DMS153 treated with DMSO at 0.1 percent for 48 hours (cell line): Measurements from ENCODE around the gene USF3.

ENCODE experiments used
- DNase-seq: peaks from one replicate; lab custom pipeline; 2025; ENCODE audit not compliant: unreplicated experiment; lab: John Stamatoyannopoulos, UW

Gene USF3

DNA sequence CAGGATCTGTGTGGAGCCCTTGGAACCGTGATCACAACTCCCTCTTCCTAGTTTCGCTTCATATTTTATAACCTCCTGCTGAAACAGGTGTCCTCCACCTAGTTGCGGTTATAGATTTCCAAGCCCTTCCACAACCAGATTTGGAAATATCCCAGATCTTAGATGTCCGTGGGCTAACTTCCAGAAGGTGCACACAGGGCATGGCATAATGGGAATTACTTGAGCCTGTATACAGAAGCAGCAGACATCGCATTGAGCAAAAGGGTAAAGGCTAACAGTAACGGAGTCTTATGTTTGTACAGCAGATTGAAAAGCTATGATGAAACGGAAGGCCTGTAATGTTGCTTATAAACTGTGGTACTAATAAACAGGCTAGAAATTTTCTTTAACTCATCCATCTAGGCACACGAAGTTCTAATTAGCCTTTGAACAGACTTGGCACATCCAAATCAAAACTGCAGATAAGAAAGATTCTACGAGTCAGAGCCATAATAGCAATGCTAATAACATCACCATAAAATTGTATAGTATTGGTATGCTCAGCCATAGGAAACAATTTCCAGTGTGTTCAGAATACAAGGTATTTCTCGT, 1.2 kb upstream of the USF3 start:
- DNase-seq = no peak

- DNase-seq = peak; percentile 99
Observed at GRCh38 chr3:113696658-113697499, 437 bp upstream of the USF3 start.

- DNase-seq = no peak
Observed at GRCh38 chr3:113695431-113695785, 1.0 kb downstream of the USF3 start.

DNA sequence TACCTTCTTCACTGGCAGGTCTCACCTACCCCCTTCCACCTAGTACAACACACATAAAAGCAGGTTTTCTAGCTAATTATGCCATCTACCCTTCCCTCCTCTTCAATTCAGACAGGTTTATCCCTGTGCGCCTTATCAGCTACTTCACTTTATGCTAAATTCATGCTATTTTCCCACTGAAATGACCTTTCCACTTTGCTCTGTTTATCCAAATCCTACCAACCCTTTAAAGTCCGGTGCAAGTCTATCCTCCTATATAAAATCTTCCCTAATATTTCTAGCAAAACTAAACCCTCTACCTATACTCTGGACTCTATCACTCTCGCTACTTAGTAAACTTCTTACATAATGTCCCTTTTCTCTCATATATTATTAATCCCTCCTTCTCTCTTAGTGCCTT, 6.0 kb downstream of the USF3 start:
- no peak for DNase-seq

DNA sequence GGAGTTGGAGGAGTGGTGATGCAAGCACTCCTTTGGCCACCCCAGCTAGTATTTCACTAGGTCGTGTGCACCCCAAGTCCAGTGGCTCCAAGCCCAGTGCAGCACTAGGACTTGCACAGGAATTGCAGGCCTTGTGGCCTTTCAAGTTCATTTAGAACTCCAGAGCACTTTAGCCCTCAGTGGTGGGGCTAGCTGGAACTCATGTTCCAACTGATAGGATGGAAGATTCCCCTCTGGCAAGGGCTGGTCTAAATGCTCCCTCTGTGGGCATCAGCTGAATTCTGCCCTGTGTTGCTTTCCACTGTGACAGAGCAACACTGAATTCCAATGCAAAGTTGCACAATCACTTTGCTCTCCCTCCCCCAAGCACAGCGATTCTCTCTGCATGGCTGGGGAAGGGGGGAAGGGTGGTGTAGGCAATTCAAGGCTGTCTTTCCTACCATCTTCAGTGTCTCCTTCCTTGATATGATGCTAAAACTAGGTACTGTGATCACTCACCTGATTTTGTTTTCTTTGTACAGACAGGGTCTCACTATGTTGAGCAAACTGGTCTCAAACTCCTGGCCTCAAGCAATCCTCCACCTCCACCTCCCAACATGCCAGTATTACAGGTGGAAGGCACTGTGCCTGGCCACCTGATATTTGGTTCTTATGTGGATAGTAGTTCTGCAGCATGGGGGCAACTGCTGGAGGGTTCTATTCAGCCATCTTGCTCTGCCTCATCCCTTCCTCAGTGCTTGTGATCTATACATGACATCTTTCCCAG, 10.3 kb downstream of the USF3 start:
- DNase-seq = no peak

- no peak for DNase-seq
Observed at GRCh38 chr3:113685124-113685523, 11.3 kb downstream of the USF3 start.

GRCh38 chr3:113684271-113684819, 12.1 kb downstream of the USF3 start:
- DNase-seq = no peak

DNA sequence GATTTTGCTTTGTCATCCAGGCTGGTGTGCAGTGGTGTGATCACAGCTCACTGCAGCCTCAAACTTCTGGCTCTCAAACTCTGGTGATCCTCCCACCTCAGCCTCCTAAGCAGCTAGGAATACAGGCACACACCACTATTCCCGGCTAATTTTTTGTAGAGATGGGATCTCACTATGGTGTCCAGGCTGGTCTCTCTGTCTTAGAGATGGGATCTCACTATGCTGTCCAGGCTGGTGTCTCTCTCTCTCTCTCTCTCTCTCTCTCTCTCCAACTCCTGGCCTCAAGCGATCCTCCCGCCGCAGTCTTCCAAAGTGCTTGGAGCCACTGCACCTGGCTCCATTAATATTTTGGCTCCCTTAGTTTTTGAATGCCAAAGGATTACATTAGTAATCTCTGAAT, 17.7 kb downstream of the USF3 start:
- no peak for DNase-seq

DNA sequence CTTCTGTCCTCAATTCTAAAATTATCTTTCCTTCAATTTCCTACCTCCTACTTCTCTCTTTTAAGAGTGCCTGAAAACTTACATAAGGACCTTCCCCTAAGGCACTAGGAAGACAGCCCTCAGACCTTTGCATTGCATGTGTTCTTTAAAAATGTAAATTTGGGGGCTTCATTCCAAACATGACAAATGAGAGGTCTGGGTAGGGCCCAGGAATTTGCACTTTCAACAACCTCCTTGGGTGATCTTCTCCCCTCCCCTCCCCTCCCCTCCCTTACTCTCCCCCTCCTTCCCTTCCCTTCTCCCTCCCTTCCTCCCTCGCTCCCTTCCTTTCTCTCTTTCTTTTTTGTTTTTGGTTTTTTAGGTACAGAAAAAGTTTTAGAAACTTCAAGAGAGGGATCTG, 18.7 kb downstream of the USF3 start:
- DNase-seq = no peak

DNA sequence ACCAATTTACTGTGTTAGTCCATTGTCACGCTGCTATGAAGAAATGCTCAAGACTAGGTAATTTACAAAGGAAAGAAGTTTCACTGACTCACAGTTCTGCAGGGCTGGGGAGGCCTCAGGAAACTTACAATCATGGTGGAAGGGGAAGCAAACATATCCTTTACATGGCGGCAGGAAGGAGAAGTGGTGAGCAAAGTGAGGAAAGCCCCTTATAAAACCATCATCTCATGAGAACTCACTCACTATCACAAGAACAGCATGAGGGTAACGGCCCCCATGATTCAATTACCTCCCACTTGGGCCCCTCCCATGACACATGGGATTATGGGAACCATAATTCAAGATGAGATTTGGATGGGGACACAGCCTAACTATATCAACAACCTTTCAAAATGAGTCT, 20.2 kb downstream of the USF3 start:
- no peak for DNase-seq

DNA sequence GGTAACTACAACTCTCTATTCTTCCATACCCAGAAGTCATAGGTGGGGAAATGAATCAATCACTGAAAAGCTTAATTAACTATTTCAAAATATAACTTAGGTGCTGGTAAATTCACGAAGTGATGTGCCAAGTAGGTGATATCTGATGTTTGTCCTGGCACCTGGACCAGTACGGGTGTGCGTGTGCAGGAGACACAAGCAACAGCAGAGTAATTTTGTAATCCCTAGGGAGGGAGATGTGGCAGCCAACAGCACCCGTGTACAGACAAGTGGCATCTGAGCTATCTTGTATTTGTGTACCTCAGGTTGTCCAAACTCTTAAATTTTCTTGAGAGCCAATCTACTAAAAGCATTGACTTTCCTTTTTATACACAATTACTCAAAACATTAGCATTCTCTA, 22.8 kb downstream of the USF3 start:
- no peak for DNase-seq

- no peak for DNase-seq
Observed at GRCh38 chr3:113668015-113668414, 28.4 kb downstream of the USF3 start.

GRCh38 chr3:113664523-113665094, 31.8 kb downstream of the USF3 start:
- no peak for DNase-seq

- no peak for DNase-seq
Observed at GRCh38 chr3:113663761-113664160, 32.7 kb downstream of the USF3 start.

- no peak for DNase-seq
Observed at GRCh38 chr3:113663324-113663750, 33.1 kb downstream of the USF3 start.

DNA sequence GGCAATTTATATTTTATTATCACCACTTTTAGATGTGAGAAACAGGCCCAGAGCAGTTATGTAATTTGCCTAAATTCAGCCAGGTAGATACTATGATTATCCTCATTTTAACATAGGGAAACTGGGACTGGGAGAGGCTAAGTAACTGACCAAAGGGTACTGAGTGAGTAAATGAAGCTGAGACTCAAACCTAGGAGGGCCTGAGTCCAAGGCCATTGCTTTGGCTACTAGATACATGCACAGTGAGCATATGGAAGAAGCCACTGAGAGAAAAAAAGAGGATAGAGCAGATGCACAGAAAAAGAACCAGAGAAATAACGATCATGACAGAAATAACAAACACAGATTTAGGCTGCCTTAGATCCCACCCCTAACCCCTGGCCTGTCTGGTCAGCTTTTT, 33.6 kb downstream of the USF3 start:
- DNase-seq = no peak

- DNase-seq = no peak
Observed at GRCh38 chr3:113660896-113661295, 35.5 kb downstream of the USF3 start.

- no peak for DNase-seq
Observed at GRCh38 chr3:113660458-113660857, 36.0 kb downstream of the USF3 start.

GRCh38 chr3:113659996-113660395, 36.4 kb downstream of the USF3 start:
- no peak for DNase-seq

GRCh38 chr3:113659101-113659541, 37.3 kb downstream of the USF3 start:
- peak; percentile 68 for DNase-seq

- DNase-seq = no peak
Observed at GRCh38 chr3:113658107-113658506, 38.3 kb downstream of the USF3 start.
